ENCODE data around the gene USP49. TPM values are rescaled to one million over a fixed set of nuclear protein-coding genes. Genes with fewer than 3 reads are reported as not detected.

Gene USP49
- total RNA-seq, 4 donors from 2014 or later: 0.27 to 2.8 (median 1.1) TPM

DNA sequence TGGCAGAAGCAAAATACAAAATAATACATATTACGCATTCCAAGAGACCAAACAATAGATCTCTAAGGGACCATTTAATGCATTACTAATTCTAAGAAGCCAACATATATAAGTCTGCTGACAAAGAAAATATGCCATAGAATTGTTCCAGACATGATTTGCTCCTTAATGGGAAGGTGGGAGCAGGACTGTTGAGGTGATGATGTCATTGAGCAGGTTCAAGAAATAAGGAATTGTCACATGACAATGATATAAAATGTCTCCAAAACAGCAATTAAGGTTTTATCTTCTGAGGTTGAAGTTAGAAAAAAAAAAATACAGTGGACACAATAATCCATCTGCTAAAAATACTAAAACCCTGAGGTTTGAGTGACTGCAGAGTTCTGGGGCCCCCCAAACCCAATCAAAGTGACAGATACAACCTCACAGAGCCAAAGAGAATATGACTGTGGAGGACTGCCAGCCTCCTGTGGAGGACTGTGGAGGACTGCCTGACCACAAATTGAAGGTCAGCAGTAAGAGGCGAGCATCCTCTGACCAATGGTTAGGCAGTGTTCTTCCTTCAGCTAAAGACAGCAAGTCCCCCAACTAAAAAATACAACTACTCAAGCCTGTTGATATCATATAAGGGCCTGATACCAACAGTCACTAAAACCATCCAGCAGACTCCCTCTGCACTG lies 68.7 kb downstream of the USP49 start:
- no peaks in the 10 kb centered on the region for H3K9me3 ChIP-seq
- H3K36me3 ChIP-seq: no peaks in the 10 kb centered on the region
- in situ Hi-C loops (cut with MboI; ENCODE audit: low sequenced_read_pairs in 4 of 4): no loop called here
- no peak overlapping the region for H3K27ac ChIP-seq
- TF ChIP-seq POLR2A (IDR thresholded peaks at IDR 0.05): no peak
- no peaks in the 10 kb centered on the region for H3K27me3 ChIP-seq
- intact Hi-C loops (cut with DNase I; ENCODE audit: low total_unique reads): no loop called here
- DNase-seq (no peak), ATAC-seq (no peak)
- no peak overlapping the region for H3K4me3 ChIP-seq
- no peaks in the 10 kb centered on the region for H3K4me1 ChIP-seq

DNA sequence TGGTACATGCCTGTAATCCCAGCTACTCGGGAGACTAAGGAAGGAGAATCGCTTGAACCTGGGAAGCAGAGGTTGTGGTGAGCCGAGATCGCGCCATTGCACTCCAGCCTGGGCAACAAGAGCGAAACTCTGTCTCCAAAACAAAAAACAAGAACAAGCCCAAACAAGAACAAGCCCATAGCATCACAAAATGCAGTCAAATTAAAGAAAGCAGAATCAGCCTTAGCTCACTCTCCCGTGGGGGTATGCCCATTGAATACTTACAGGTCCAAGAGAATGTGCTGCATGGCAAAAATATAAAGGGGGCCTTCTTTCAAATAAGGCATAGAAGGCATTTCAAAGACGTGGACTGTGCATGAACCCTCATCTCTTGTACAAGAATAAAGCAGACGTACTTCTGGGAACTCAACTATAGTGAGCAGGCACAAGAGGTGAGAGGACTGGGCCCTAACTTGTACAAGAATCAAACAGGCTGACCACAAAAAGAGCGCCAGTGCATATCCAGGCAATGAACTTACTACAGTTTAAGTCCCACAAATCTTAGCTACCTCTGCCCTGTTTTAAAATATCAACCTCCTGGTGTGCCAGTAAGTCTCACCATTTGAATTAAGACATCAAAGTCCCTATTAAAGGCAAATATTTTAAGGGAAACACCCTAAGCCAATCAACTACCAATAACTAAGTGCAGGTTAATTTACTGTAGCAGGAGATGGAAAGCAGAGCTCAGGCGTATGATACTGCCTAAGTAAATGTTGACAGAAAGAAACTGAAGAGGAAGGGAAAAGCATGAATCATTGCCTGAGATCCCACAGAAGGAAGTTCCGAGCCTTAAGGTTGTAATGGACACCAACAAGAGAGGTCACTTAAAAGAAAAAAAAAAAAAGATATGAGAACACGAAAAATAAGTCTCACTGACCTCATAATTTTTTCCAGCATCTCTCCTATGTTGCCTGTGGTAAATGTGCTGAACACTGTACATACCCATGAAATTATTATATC lies 70.3 kb downstream of the USP49 start:
- H3K4me1 ChIP-seq: no peaks in the 10 kb centered on the region
- no peaks in the 10 kb centered on the region for H3K27me3 ChIP-seq
- H3K27ac ChIP-seq: no peak overlapping the region
- ATAC-seq (no peak), DNase-seq (no peak)
- TF ChIP-seq POLR2A (IDR thresholded peaks at IDR 0.05): no peak
- TF ChIP-seq, protein P1, sequence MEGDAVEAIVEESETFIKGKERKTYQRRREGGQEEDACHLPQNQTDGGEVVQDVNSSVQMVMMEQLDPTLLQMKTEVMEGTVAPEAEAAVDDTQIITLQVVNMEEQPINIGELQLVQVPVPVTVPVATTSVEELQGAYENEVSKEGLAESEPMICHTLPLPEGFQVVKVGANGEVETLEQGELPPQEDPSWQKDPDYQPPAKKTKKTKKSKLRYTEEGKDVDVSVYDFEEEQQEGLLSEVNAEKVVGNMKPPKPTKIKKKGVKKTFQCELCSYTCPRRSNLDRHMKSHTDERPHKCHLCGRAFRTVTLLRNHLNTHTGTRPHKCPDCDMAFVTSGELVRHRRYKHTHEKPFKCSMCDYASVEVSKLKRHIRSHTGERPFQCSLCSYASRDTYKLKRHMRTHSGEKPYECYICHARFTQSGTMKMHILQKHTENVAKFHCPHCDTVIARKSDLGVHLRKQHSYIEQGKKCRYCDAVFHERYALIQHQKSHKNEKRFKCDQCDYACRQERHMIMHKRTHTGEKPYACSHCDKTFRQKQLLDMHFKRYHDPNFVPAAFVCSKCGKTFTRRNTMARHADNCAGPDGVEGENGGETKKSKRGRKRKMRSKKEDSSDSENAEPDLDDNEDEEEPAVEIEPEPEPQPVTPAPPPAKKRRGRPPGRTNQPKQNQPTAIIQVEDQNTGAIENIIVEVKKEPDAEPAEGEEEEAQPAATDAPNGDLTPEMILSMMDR (IDR thresholded peaks at IDR 0.05 in 4 of 5, conservative IDR thresholded peaks at IDR 0.05 in 1 of 5): no peak
- no peaks in the 10 kb centered on the region for H3K9me3 ChIP-seq
- intact Hi-C loops (cut with DNase I; ENCODE audit: low total_unique reads) (no loop called here), in situ Hi-C loops (cut with MboI; ENCODE audit: low sequenced_read_pairs in 4 of 4) (no loop called here)
- no peak overlapping the region for H3K4me3 ChIP-seq
- H3K36me3 ChIP-seq: no peaks in the 10 kb centered on the region

DNA sequence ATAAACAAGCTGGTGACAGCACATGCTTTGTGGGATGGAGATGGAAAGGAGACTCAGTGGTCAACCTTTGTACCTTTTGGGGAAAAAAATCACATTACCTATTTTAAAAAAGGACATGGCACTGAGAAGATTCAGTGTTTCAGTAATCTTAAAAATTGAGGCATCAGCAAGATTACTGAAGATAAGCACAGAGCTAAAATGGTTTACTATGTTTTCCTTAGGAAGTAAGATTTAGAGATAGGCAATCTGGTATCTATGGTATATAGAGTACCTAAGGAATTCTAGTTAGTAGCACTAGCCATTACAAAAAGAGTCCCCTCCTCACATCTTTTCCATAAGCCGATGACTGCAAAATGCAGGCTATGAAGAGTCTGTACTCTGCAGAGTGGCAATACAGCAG lies 72.0 kb downstream of the USP49 start:
- Histone ChIP-seq H3K4me1 (no peaks in the 10 kb centered on the region), H3K9me3 (no peaks in the 10 kb centered on the region), H3K4me3 (no peak overlapping the region), H3K27ac (no peak overlapping the region), H3K36me3 (no peaks in the 10 kb centered on the region), H3K27me3 (no peaks in the 10 kb centered on the region)
- TF ChIP-seq POLR2A (IDR thresholded peaks at IDR 0.05): no peak
- intact Hi-C loops (cut with DNase I; ENCODE audit: low total_unique reads): no loop called here
- ATAC-seq (no peak), DNase-seq (no peak)
- in situ Hi-C loops (cut with MboI; ENCODE audit: low sequenced_read_pairs in 4 of 4): no loop called here

DNA sequence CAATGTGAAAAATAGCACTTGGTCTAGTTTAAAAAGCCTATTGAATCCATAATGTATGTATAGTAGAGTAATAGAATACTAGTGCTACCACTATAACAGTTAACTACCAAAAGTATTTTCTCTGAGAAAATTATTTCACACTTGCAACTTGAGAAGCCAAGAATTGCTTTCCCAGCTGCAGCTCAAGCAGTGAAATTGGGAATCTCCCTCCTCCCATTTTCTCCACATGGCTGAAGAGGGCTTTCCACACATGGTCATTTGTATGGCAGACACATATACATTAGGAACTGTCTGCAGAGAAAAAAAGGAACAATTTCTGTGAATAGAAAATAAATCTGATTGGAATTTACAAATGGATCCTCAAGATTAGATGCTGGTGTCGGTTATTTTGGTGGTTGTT lies 73.2 kb downstream of the USP49 start:
- H3K27ac ChIP-seq: no peak overlapping the region
- ATAC-seq: no peak
- TF ChIP-seq, protein P1 (IDR thresholded peaks at IDR 0.05 in 4 of 5, conservative IDR thresholded peaks at IDR 0.05 in 1 of 5): no peak
- no peak for TF ChIP-seq POLR2A (IDR thresholded peaks at IDR 0.05)
- in situ Hi-C loops (cut with MboI; ENCODE audit: low sequenced_read_pairs in 4 of 4) (no loop called here), intact Hi-C loops (cut with DNase I; ENCODE audit: low total_unique reads) (no loop called here)
- H3K4me3 ChIP-seq: no peak overlapping the region
- no peaks in the 10 kb centered on the region for H3K9me3 ChIP-seq
- H3K27me3 ChIP-seq: no peaks in the 10 kb centered on the region
- no peaks in the 10 kb centered on the region for H3K4me1 ChIP-seq
- no peak for DNase-seq
- no peaks in the 10 kb centered on the region for H3K36me3 ChIP-seq

GRCh38 chr6:41821266-41821665 lies 73.9 kb downstream of the USP49 start:
- Histone ChIP-seq H3K4me3 (no peak overlapping the region), H3K9me3 (no peaks in the 10 kb centered on the region), H3K27me3 (no peaks in the 10 kb centered on the region), H3K27ac (no peak overlapping the region), H3K4me1 (no peaks in the 10 kb centered on the region), H3K36me3 (no peaks in the 10 kb centered on the region)
- in situ Hi-C loops (cut with MboI; ENCODE audit: low sequenced_read_pairs in 4 of 4): no loop called here
- ATAC-seq: no peak
- no peak for TF ChIP-seq POLR2A (IDR thresholded peaks at IDR 0.05)
- TF ChIP-seq, protein P1 (IDR thresholded peaks at IDR 0.05 in 4 of 5, conservative IDR thresholded peaks at IDR 0.05 in 1 of 5): no peak
- DNase-seq: no peak
- intact Hi-C loops (cut with DNase I; ENCODE audit: low total_unique reads): no loop called here
